Caco-2 (cell line): ENCODE data around the gene COL27A1. TPM values are rescaled to one million over a fixed set of nuclear protein-coding genes. Genes with fewer than 3 reads are reported as not detected.

ENCODE experiments used
- BruUV-seq: library from RNA; stranded (reverse); fragments of 400-500 nt; replicated peaks from 2 replicates; lab custom pipeline; 2021; lab: Mats Ljungman, UMichigan
- CTCF ChIA-PET: fragments of 300-600 bp; sonication (Branson Sonifier 250); formaldehyde crosslinking; loops from one replicate; lab custom pipeline; 2022; ENCODE audit warnings: antibody characterized with exemption; lab: Charles Lee
- POLR2A ChIA-PET: fragments of 300-600 bp; sonication (Branson Sonifier 250); formaldehyde crosslinking; loops from one replicate; lab custom pipeline; 2022; ENCODE audit warnings: antibody characterized with exemption; lab: Charles Lee
- DNase-seq, 2 experiments: peaks; one replicate each; pipeline versions ENCODE4 v3.0.0 to v3.0.0-alpha.2; 2020 to 2022
- H3K27me3 ChIP-seq: replicated peaks from 2 replicates; pipeline ENCODE4 v1.6.0; 2011; ENCODE audit warnings: low read length; ENCODE audit not compliant: control insufficient read depth, insufficient read depth
- H3K36me3 ChIP-seq: 2 replicates; pipeline ENCODE4 v1.5.1; 2011; ENCODE audit warnings: low read length; ENCODE audit not compliant: control insufficient read depth, insufficient read depth
- H3K4me1 ChIP-seq: fragments of 250-450 bp; sonication (Bioruptor Pico); 2 replicates; pipeline ENCODE4 v1.5.1; 2020; ENCODE audit warnings: mild to moderate bottlenecking
- H3K4me3 ChIP-seq: 2 replicates; pipeline ENCODE4 v1.5.1; 2011; ENCODE audit warnings: low read depth, mild to moderate bottlenecking, control low read depth, low read length
- H3K9me3 ChIP-seq: fragments of 250-450 bp; sonication (Bioruptor Pico); 2 replicates; pipeline ENCODE4 v1.5.1; 2020; ENCODE audit warnings: mild to moderate bottlenecking, moderate library complexity
- H3K27ac Mint-ChIP-seq: one replicate; pipeline ENCODE4 v1.8.0; 2022; ENCODE audit warnings: mixed read lengths; ENCODE audit not compliant: unreplicated experiment
- H3K27me3 Mint-ChIP-seq: one replicate; pipeline ENCODE4 v1.8.0; 2022; ENCODE audit warnings: mixed read lengths; ENCODE audit not compliant: insufficient read depth, unreplicated experiment
- H3K36me3 Mint-ChIP-seq: one replicate; pipeline ENCODE4 v1.8.0; 2022; ENCODE audit warnings: mild to moderate bottlenecking, mixed read lengths; ENCODE audit not compliant: insufficient read depth, unreplicated experiment
- H3K4me1 Mint-ChIP-seq: one replicate; pipeline ENCODE4 v1.8.0; 2022; ENCODE audit warnings: low read depth, mixed read lengths; ENCODE audit not compliant: unreplicated experiment
- H3K4me3 Mint-ChIP-seq: one replicate; pipeline ENCODE4 v1.8.0; 2022; ENCODE audit warnings: mild to moderate bottlenecking, moderate library complexity, mixed read lengths; ENCODE audit not compliant: unreplicated experiment
- H3K9me3 Mint-ChIP-seq: one replicate; pipeline ENCODE4 v1.8.0; 2022; ENCODE audit warnings: mixed read lengths; ENCODE audit not compliant: unreplicated experiment
- intact Hi-C: fragments of 100-400 bp; cut with micrococcal nuclease; formaldehyde crosslinking; loops from one replicate; pipeline ENCODE4 v1.10.0; 2022; ENCODE audit not compliant: unreplicated experiment
- total RNA-seq: library from RNA; stranded (reverse); gene quantifications from 2 replicates; pipeline ENCODE4 v1.2.3, GENCODE V29; 2022
- TF ChIP-seq, protein P1 (sequence below), 2 experiments: fragments of 200-600 bp in 1 of 2; IDR thresholded peaks; 1 replicate in 1 of 2; 2 replicates in 1 of 2; pipeline versions ENCODE4 v1.5.1 to v1.8.0; 2011 to 2022; ENCODE audit warnings: antibody characterized with exemption in 1 of 2, control low read depth in 1 of 2, inconsistent platforms in 1 of 2, low read depth in 1 of 2, low read length in 1 of 2, mild to moderate bottlenecking in 1 of 2, moderate library complexity in 1 of 2; ENCODE audit not compliant: insufficient read depth in 1 of 2, severe bottlenecking in 1 of 2, unreplicated experiment in 1 of 2

COL27A1 gene
- total RNA-seq, 1 experiment from 2014 or later: 31.1 TPM

DNA sequence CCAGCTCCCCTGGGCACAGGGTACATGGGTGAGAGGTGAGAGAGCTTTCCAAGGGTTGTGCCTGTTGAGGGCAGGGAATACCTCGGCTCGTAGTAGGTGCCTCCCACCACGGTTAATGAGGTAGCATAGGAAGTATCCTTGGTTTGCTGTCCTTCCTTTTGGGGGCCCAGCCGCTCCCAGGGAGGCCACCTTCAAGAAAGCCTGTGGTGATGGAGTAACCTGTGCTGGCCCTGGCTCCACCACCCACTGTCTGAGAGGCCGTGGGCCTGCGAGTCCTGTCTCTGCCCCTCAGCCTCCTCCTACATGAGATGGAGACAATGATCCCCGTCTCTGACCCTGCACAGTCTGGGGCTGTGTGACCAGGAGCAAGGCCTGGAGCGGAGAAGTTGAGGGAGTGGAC is 40.8 kb downstream of the COL27A1 start:
- Mint-ChIP-seq H3K27ac (no peak overlapping the region), H3K4me1 (peaks cover 11% of the 10 kb centered on the region), H3K9me3 (no peaks in the 10 kb centered on the region), H3K4me3 (no peak overlapping the region), H3K27me3 (no peaks in the 10 kb centered on the region), H3K36me3 (peaks cover 15% of the 10 kb centered on the region)
- Histone ChIP-seq H3K4me3 (no peak overlapping the region), H3K9me3 (no peaks in the 10 kb centered on the region), H3K4me1 (peaks cover 8% of the 10 kb centered on the region; the same call in 1 of the 2 replicates), H3K27me3 (no peaks in the 10 kb centered on the region), H3K36me3 (no peaks in the 10 kb centered on the region; the same call in 1 of the 2 replicates)
- TF ChIP-seq, protein P1, sequence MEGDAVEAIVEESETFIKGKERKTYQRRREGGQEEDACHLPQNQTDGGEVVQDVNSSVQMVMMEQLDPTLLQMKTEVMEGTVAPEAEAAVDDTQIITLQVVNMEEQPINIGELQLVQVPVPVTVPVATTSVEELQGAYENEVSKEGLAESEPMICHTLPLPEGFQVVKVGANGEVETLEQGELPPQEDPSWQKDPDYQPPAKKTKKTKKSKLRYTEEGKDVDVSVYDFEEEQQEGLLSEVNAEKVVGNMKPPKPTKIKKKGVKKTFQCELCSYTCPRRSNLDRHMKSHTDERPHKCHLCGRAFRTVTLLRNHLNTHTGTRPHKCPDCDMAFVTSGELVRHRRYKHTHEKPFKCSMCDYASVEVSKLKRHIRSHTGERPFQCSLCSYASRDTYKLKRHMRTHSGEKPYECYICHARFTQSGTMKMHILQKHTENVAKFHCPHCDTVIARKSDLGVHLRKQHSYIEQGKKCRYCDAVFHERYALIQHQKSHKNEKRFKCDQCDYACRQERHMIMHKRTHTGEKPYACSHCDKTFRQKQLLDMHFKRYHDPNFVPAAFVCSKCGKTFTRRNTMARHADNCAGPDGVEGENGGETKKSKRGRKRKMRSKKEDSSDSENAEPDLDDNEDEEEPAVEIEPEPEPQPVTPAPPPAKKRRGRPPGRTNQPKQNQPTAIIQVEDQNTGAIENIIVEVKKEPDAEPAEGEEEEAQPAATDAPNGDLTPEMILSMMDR (IDR thresholded peaks at IDR 0.05; ENCODE audit: insufficient read depth in 1 of 2, low read depth in 1 of 2, low read length in 1 of 2, severe bottlenecking in 1 of 2, unreplicated experiment in 1 of 2): no peak
- intact Hi-C loops: no loop called here
- ChIA-PET POLR2A (no interaction called here), CTCF (no interaction called here)
- DNase-seq: no peak
- BruUV-seq: no TSS peak

DNA sequence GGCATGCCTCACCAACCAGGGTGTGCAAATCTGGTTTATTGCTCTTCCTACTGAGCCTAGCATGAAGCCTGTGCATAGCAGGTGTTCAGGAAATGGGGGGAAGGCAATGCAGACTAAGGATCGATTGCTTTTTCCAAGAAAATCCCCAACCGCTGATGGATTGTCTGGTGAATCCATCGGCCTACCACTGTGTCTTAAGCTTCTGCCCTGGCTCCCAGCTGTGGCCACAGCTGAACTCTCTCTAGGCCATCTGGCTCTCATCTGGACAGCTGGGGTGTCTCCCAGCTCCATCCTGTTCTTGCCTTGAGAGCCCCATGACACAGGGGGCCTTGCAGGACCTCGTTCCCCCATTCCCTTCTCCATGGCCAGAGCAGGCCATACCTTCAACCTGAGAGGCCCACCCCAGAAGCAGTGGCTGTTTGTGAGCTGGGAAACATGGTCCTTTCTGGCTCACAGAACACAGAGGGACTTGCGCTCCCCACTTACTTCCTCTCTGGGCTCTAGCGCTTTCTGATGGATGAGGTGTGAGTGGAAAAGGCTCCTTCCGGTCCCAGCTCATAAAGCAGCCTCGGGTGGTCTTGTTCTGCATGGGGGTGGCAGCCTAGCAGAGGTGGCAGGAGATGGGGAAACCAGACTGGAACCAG is 41.8 kb downstream of the COL27A1 start:
- Mint-ChIP-seq H3K27me3 (no peaks in the 10 kb centered on the region), H3K4me1 (peaks cover 16% of the 10 kb centered on the region), H3K4me3 (no peak overlapping the region), H3K27ac (no peak overlapping the region), H3K9me3 (no peaks in the 10 kb centered on the region), H3K36me3 (peaks cover 15% of the 10 kb centered on the region)
- intact Hi-C loops: no loop called here
- no TSS peak for BruUV-seq
- Histone ChIP-seq H3K27me3 (no peaks in the 10 kb centered on the region), H3K9me3 (no peaks in the 10 kb centered on the region), H3K4me1 (peaks cover 13% of the 10 kb centered on the region; the same call in 1 of the 2 replicates), H3K36me3 (no peaks in the 10 kb centered on the region; the same call in none of the 2 replicates), H3K4me3 (no peak overlapping the region)
- TF ChIP-seq, protein P1 (IDR thresholded peaks at IDR 0.05; ENCODE audit: insufficient read depth in 1 of 2, low read depth in 1 of 2, low read length in 1 of 2, severe bottlenecking in 1 of 2, unreplicated experiment in 1 of 2): no peak
- DNase-seq: no peak
- ChIA-PET POLR2A (no interaction called here), CTCF (no interaction called here)

DNA sequence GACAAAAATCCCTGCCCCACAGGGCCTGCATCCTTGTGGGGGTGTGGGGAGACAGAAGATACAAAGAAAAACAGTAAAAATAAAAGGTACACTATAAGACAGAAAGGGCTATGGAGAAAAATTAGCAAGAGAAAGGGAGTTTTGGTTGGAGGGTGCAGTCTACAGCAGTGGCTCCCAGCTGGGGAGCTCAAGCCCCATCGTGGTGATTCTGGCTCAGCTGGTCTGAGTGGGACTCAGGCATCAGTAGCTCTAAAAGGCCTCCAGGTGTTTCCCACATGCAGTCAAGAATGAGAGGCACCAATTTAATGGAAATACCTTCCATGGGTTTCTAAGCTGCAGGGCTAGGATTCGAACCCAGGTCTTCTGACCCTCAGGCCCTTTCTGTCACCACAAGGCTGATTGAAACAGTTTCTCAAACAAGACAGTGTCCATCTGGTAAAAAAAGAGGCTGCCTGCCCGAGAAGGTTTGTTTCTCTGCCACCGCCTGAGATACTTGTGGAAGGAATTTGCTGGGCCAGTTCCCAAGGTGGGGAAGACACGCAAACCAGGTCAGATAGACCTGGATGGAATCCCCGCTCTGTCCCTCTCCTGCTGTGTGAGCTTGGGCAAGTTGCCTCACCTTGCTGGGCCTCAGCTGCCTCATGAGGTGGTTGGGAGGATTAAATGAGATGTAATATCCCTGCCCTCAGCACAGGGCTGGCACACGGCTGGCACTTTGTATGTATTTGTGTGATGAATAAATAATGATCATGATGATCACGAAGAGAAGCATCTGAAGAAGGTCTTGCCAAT is 43.1 kb downstream of the COL27A1 start:
- ChIA-PET POLR2A (no interaction called here), CTCF (no interaction called here)
- TF ChIP-seq, protein P1 (IDR thresholded peaks at IDR 0.05; ENCODE audit: insufficient read depth in 1 of 2, low read depth in 1 of 2, low read length in 1 of 2, severe bottlenecking in 1 of 2, unreplicated experiment in 1 of 2): no peak
- no peaks in the 10 kb centered on the region for H3K9me3 Mint-ChIP-seq
- no peak overlapping the region for H3K27ac Mint-ChIP-seq
- no peaks in the 10 kb centered on the region; the same call in none of the 2 replicates for H3K36me3 ChIP-seq
- no peaks in the 10 kb centered on the region for H3K27me3 ChIP-seq
- no peak overlapping the region for H3K4me3 Mint-ChIP-seq
- intact Hi-C loops: no loop called here
- no peak overlapping the region for H3K4me3 ChIP-seq
- H3K36me3 Mint-ChIP-seq: peaks cover 15% of the 10 kb centered on the region
- DNase-seq: no peak
- peaks cover 13% of the 10 kb centered on the region; the same call in 1 of the 2 replicates for H3K4me1 ChIP-seq
- no TSS peak for BruUV-seq
- no peaks in the 10 kb centered on the region for H3K9me3 ChIP-seq
- peaks cover 16% of the 10 kb centered on the region for H3K4me1 Mint-ChIP-seq
- no peaks in the 10 kb centered on the region for H3K27me3 Mint-ChIP-seq
